ENCODE measurements around the gene TMEM11. TPM values are rescaled to one million over a fixed set of nuclear protein-coding genes. Genes with fewer than 3 reads are reported as not detected.

The TMEM11 gene
- total RNA-seq, 4 donors from 2014 or later, result 19.3 to 26.0 (median 22.5) TPM

DNA sequence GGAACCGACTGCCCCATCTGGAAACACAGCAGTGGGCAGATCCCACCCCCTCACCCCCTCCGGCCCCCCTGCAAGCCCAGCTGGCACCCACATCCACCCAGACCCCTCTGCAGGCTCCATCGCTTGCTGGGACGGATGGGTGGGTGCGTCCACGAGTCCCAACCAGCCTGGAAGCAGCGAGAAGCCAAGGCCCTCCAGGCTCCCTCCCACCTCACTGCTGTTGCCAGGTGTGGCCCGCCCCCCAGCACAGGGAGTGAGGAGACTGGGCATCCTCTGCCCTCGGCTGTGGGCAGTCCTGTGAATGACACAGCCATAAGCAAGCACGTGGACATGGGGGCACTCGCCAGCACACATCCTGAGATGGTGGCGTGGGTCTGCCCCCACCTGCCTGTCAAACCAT lies 11.4 kb downstream of the TMEM11 start:
- no peak overlapping the region for H3K27ac ChIP-seq
- H3K4me3 ChIP-seq, result no peak overlapping the region
- no peak for DNase-seq
- peaks cover 0 to 26% (median 0%) of the 10 kb centered on the region in 3 donors for H3K36me3 ChIP-seq
- H3K27me3 ChIP-seq, result no peaks in the 10 kb centered on the region
- TF ChIP-seq, protein P1, sequence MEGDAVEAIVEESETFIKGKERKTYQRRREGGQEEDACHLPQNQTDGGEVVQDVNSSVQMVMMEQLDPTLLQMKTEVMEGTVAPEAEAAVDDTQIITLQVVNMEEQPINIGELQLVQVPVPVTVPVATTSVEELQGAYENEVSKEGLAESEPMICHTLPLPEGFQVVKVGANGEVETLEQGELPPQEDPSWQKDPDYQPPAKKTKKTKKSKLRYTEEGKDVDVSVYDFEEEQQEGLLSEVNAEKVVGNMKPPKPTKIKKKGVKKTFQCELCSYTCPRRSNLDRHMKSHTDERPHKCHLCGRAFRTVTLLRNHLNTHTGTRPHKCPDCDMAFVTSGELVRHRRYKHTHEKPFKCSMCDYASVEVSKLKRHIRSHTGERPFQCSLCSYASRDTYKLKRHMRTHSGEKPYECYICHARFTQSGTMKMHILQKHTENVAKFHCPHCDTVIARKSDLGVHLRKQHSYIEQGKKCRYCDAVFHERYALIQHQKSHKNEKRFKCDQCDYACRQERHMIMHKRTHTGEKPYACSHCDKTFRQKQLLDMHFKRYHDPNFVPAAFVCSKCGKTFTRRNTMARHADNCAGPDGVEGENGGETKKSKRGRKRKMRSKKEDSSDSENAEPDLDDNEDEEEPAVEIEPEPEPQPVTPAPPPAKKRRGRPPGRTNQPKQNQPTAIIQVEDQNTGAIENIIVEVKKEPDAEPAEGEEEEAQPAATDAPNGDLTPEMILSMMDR (IDR thresholded peaks at IDR 0.05), result no peak
- TF ChIP-seq POLR2A (IDR thresholded peaks at IDR 0.05), result no peak
- H3K9me3 ChIP-seq, result no peaks in the 10 kb centered on the region
- H3K4me1 ChIP-seq, result peaks cover 0 to 8% (median 0%) of the 10 kb centered on the region in 4 donors

DNA sequence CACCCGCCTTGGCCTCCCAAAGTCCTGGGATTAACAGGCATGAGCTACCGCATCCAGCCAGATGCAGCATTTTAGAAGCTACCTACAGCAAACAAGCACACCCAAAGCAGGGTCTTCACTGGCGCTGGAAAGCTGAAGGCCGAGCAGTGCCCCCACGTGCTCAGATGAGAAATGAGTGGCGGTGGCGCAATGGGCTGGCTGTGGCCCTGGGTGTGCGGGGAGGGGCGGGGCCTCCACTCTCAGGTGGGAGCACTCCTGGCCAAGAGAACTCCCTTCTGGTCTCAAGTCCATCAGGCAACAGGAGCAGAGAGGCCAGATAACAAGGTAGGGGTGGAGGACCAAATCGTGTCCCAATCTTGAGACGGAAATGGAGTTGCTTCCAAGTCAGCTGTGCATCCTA lies 12.1 kb downstream of the TMEM11 start:
- no peak for DNase-seq
- H3K36me3 ChIP-seq, result peaks cover 0 to 28% (median 0%) of the 10 kb centered on the region in 3 donors
- no peak overlapping the region for H3K4me3 ChIP-seq
- no peak overlapping the region for H3K27ac ChIP-seq
- peaks cover 0 to 8% (median 0%) of the 10 kb centered on the region in 4 donors for H3K4me1 ChIP-seq
- H3K9me3 ChIP-seq, result no peaks in the 10 kb centered on the region
- H3K27me3 ChIP-seq, result no peaks in the 10 kb centered on the region
- TF ChIP-seq, protein P1 (IDR thresholded peaks at IDR 0.05), result no peak
- no peak for TF ChIP-seq POLR2A (IDR thresholded peaks at IDR 0.05)

DNA sequence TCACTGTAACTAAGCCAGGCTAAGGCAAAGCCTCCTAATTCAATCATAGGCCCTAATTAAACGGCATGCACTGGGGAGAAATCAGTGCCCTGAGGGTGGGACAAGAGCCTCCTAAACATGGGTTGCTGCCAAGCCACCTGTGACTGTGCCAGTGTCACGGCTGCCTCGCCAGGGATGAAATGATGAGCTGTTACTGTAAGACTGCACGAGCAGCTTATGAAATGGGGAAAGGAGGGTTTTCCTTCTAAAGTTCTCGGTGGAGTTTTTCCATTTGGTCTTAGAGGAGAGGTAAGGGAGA lies 12.7 kb downstream of the TMEM11 start:
- Histone ChIP-seq H3K27ac (no peak overlapping the region), H3K36me3 (peaks cover 0 to 33% (median 0%) of the 10 kb centered on the region in 3 donors), H3K27me3 (no peaks in the 10 kb centered on the region), H3K9me3 (no peaks in the 10 kb centered on the region), H3K4me1 (peaks cover 0 to 8% (median 0%) of the 10 kb centered on the region in 4 donors), H3K4me3 (no peak overlapping the region)
- DNase-seq, result no peak
- TF ChIP-seq, protein P1 (IDR thresholded peaks at IDR 0.05), result no peak
- no peak for TF ChIP-seq POLR2A (IDR thresholded peaks at IDR 0.05)

DNA sequence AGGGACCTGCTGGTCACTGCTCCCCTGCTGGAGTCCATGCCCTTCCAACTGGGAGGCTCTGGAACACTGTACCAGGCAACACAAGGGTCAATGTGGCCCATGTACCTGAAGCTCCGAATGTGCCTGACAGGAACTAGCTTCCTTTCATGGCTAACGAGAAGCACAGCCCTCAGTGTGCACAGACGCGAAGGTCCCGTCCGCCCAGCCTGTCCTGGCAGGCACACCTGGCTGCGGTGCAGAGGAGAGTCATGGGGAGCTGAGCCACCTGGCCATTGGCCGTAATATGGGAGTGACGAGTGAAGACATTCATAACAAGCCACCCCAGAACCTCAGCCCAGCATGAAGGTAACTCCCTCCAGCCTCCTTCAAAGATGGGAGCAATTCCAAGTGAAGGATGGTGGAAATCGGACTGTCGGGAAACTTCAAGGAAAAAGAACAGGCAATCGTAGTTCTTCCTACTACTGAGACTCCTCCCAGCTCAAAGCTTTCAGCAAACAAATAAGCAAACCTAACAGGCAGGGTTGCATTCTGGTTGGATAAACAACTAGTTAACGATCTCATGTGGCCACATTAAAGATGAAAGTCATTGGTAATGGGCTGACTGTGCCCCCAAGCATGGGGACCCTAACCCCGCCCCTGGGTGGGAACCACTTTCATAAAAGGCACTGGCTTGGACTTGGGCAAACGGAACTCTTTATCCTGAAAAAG lies 13.2 kb downstream of the TMEM11 start:
- TF ChIP-seq POLR2A (IDR thresholded peaks at IDR 0.05), result no peak
- TF ChIP-seq, protein P1 (IDR thresholded peaks at IDR 0.05), result no peak
- Histone ChIP-seq H3K4me3 (no peak overlapping the region), H3K4me1 (peaks cover 0 to 8% (median 0%) of the 10 kb centered on the region in 4 donors), H3K36me3 (peaks cover 0 to 33% (median 0%) of the 10 kb centered on the region in 3 donors), H3K9me3 (no peaks in the 10 kb centered on the region), H3K27ac (no peak overlapping the region), H3K27me3 (no peaks in the 10 kb centered on the region)
- no peak for DNase-seq

DNA sequence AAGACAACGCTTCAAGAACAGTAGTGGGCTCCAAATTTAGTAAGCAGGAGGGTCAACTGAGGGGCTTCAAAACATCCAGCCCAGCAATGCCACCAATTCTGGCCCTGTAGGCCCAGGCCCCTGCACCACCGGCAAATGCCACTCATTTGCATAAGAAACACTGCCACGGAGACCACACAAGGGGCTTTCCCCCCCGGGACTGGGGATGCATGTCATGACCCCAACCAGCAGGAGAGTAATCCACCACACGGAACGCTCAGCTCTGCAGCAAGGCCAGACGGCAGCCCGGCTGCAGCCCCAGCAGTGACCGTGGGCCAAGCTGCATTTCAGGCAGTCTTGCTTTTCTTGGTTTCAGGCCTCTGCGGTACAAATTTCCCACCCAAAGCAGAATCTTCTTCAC lies 14.1 kb downstream of the TMEM11 start:
- Histone ChIP-seq H3K9me3 (no peaks in the 10 kb centered on the region), H3K27me3 (no peaks in the 10 kb centered on the region), H3K36me3 (peaks cover 0 to 33% (median 0%) of the 10 kb centered on the region in 3 donors), H3K4me3 (no peak overlapping the region), H3K27ac (no peak overlapping the region), H3K4me1 (peaks cover 0 to 8% (median 0%) of the 10 kb centered on the region in 4 donors)
- TF ChIP-seq, protein P1 (IDR thresholded peaks at IDR 0.05), result no peak
- no peak for TF ChIP-seq POLR2A (IDR thresholded peaks at IDR 0.05)
- DNase-seq, result no peak

Measured in Peyer's patch (tissue), 4 donors.